ENCODE measurements around the gene IAH1. TPM values are rescaled to one million over a fixed set of nuclear protein-coding genes. Genes with fewer than 3 reads are reported as not detected.

The IAH1 gene
- total and polyA plus RNA-seq, 4 donors: 19.2 to 62.1 (median 27.0) TPM

DNA sequence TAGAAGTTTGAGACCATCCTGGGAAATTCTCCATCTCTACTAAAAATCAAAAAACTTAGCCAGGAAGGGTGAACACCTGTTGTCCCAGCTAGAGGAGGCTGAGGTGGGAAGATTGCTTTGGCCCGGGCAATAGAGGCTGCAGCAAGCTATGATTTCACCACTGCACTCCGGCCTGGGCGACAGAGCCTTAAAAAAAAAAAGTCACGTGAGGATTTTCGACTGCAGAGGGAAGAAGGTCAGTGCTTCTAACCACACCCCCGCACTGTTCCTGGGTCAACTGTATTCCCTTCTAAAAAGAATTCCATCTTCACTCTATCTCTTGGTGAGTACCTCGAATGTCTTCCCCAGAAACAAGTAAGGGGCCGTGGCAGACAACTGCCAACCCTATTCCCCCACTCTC lies 49.9 kb downstream of the IAH1 start:
- no peak for DNase-seq (ENCODE audit: low spot score)
- Histone ChIP-seq H3K9ac (ENCODE audit: low read depth in 1 of 2, low read length in 2 of 2) (no peak overlapping the region), H3K27me3 (ENCODE audit: control insufficient read depth in 4 of 4, insufficient read depth in 4 of 4, low read length in 3 of 4) (no peaks in the 10 kb centered on the region), H3K36me3 (ENCODE audit: control insufficient read depth in 4 of 4, insufficient read depth in 3 of 4, low read depth in 1 of 4, low read length in 3 of 4) (peaks cover 2 to 29% (median 20%) of the 10 kb centered on the region in 4 donors), H3K4me1 (ENCODE audit: control insufficient read depth in 4 of 4, insufficient read depth in 4 of 4, low read length in 3 of 4) (peaks cover 0 to 5% (median 1%) of the 10 kb centered on the region in 4 donors), H3K4me3 (ENCODE audit: low read depth in 1 of 3, low read length in 3 of 3) (no peak overlapping the region), H3K27ac (ENCODE audit: low read depth in 1 of 2, low read length in 2 of 2) (no peak overlapping the region), H3K9me3 (ENCODE audit: control insufficient read depth in 4 of 4, low read length in 3 of 4) (no peaks in the 10 kb centered on the region)
- TF ChIP-seq, protein P1, sequence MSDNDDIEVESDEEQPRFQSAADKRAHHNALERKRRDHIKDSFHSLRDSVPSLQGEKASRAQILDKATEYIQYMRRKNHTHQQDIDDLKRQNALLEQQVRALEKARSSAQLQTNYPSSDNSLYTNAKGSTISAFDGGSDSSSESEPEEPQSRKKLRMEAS (IDR thresholded peaks at IDR 0.05): no peak
- TF ChIP-seq RXRA (IDR thresholded peaks at IDR 0.05) (no peak), NR2F2 (IDR thresholded peaks at IDR 0.05) (no peak), SP1 (IDR thresholded peaks at IDR 0.05) (no peak), FOXA1 (IDR thresholded peaks at IDR 0.05) (no peak), EGR1 (IDR thresholded peaks at IDR 0.05; ENCODE audit: low read depth in 2 of 2) (no peak), TAF1 (conservative IDR thresholded peaks at IDR 0.05) (no peak), ATF3 (IDR thresholded peaks at IDR 0.05) (no peak), FOXA2 (IDR thresholded peaks at IDR 0.05) (no peak), ZBTB33 (IDR thresholded peaks at IDR 0.05) (no peak)
- TF ChIP-seq, protein P2, sequence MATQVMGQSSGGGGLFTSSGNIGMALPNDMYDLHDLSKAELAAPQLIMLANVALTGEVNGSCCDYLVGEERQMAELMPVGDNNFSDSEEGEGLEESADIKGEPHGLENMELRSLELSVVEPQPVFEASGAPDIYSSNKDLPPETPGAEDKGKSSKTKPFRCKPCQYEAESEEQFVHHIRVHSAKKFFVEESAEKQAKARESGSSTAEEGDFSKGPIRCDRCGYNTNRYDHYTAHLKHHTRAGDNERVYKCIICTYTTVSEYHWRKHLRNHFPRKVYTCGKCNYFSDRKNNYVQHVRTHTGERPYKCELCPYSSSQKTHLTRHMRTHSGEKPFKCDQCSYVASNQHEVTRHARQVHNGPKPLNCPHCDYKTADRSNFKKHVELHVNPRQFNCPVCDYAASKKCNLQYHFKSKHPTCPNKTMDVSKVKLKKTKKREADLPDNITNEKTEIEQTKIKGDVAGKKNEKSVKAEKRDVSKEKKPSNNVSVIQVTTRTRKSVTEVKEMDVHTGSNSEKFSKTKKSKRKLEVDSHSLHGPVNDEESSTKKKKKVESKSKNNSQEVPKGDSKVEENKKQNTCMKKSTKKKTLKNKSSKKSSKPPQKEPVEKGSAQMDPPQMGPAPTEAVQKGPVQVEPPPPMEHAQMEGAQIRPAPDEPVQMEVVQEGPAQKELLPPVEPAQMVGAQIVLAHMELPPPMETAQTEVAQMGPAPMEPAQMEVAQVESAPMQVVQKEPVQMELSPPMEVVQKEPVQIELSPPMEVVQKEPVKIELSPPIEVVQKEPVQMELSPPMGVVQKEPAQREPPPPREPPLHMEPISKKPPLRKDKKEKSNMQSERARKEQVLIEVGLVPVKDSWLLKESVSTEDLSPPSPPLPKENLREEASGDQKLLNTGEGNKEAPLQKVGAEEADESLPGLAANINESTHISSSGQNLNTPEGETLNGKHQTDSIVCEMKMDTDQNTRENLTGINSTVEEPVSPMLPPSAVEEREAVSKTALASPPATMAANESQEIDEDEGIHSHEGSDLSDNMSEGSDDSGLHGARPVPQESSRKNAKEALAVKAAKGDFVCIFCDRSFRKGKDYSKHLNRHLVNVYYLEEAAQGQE (IDR thresholded peaks at IDR 0.05): no peak
- TF ChIP-seq, protein P3, sequence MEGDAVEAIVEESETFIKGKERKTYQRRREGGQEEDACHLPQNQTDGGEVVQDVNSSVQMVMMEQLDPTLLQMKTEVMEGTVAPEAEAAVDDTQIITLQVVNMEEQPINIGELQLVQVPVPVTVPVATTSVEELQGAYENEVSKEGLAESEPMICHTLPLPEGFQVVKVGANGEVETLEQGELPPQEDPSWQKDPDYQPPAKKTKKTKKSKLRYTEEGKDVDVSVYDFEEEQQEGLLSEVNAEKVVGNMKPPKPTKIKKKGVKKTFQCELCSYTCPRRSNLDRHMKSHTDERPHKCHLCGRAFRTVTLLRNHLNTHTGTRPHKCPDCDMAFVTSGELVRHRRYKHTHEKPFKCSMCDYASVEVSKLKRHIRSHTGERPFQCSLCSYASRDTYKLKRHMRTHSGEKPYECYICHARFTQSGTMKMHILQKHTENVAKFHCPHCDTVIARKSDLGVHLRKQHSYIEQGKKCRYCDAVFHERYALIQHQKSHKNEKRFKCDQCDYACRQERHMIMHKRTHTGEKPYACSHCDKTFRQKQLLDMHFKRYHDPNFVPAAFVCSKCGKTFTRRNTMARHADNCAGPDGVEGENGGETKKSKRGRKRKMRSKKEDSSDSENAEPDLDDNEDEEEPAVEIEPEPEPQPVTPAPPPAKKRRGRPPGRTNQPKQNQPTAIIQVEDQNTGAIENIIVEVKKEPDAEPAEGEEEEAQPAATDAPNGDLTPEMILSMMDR (IDR thresholded peaks at IDR 0.05; ENCODE audit: low read depth, low read length, missing input control): no peak
- 93% methylated on average over 8 of the region's 8 CpGs for WGBS

DNA sequence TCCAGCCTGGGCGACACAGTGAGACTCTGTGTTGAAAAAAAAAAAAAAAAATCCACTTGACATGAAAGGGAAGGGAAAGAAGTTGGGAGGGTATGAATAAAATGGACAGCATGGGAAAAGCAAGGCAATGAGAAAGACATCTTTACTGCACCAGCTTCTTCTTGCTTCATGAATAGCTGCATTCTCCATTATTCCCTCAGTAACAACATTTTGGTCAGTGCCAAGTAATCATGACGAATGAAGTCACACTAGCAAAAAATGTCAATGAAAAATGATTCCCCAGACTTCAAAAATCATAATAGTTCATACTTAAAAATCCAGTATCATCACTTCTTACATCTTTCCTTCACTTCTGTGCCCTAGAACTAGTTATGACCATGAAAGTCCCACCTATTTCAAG lies 50.9 kb downstream of the IAH1 start:
- H3K4me3 ChIP-seq (ENCODE audit: low read depth in 1 of 3, low read length in 3 of 3): no peak overlapping the region
- no peak for DNase-seq (ENCODE audit: low spot score)
- no peak overlapping the region for H3K27ac ChIP-seq (ENCODE audit: low read depth in 1 of 2, low read length in 2 of 2)
- TF ChIP-seq, protein P2 (IDR thresholded peaks at IDR 0.05): no peak
- TF ChIP-seq, protein P1 (IDR thresholded peaks at IDR 0.05): no peak
- no peak for TF ChIP-seq HNF4G (IDR thresholded peaks at IDR 0.05)
- TF ChIP-seq JUND (IDR thresholded peaks at IDR 0.05): no peak
- no peak for TF ChIP-seq GABPA (IDR thresholded peaks at IDR 0.05 in 1 of 2, conservative IDR thresholded peaks at IDR 0.05 in 1 of 2)
- no peak for TF ChIP-seq HNF4A (conservative IDR thresholded peaks at IDR 0.05)
- H3K4me1 ChIP-seq (ENCODE audit: control insufficient read depth in 4 of 4, insufficient read depth in 4 of 4, low read length in 3 of 4): peaks cover 0 to 5% (median 1%) of the 10 kb centered on the region in 4 donors
- 97% methylated on average over 2 of the region's 2 CpGs for whole genome bisulfite sequencing
- no peak overlapping the region for H3K9ac ChIP-seq (ENCODE audit: low read depth in 1 of 2, low read length in 2 of 2)
- H3K9me3 ChIP-seq (ENCODE audit: control insufficient read depth in 4 of 4, low read length in 3 of 4): no peaks in the 10 kb centered on the region
- peaks cover 0 to 26% (median 14%) of the 10 kb centered on the region in 4 donors for H3K36me3 ChIP-seq (ENCODE audit: control insufficient read depth in 4 of 4, insufficient read depth in 3 of 4, low read depth in 1 of 4, low read length in 3 of 4)
- no peaks in the 10 kb centered on the region for H3K27me3 ChIP-seq (ENCODE audit: control insufficient read depth in 4 of 4, insufficient read depth in 4 of 4, low read length in 3 of 4)

All from liver (tissue), 9 donors.